ENCODE results near the gene FSTL4.
"Not testable (repeated sequence)": the region's sequence is repeated elsewhere in the genome, so short reads cannot be mapped to it uniquely, and the experiment has no call there.

Gene FSTL4

GRCh38 chr5:133398646-133399101 lies 213.7 kb downstream of the FSTL4 start:
- DNase-seq = no peak

DNA sequence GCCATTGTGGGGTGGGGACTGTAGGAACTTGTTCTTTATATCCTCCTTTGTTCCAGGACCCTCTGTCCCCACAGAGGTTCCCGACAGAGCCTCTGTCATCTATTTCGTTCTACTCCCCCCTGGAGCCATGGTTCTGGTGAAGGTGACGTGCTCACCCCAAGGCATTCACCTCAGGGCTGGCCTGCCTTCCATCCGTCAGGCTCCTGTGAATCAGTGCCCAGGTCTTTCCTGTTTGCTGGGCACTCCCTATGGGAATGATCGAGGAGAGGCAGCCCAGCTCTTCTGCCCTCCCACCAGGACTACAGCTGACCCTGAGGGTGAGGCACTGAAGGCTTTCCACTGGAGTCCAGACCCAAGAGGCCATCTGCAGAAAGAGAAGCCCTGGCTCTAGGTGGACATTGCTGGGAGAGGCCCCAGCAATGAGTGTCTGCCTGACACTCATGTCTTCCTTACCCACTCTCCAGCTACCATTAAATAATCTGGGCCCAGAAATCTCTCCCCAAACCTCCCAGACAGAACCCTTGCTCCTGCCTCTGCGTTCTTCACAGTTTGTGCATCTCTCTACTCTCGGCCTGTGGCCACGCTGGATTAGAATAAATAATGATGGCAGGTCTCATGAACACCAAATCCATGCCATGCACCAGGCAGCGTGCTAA lies 214.2 kb downstream of the FSTL4 start:
- DNase-seq = no peak

DNA sequence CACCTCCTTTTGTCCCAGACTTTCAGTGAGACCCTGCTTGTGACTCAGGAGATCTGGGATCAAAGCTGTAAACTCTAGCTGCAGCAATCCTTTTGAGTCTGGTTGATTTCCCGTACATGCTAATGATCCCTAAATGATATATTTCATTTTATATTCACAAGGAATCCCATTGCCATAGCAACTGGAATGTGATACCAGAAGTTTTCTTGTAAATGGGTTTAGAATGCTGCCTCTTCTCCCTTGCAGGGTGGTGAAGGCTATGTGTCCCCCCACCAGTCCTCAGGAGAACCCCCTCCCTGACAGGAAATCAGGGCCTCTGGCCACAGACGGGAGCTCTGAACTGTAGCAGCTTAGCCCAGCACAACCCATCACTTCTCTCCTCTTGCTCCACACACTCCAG lies 215.0 kb downstream of the FSTL4 start:
- DNase-seq = no peak

DNA sequence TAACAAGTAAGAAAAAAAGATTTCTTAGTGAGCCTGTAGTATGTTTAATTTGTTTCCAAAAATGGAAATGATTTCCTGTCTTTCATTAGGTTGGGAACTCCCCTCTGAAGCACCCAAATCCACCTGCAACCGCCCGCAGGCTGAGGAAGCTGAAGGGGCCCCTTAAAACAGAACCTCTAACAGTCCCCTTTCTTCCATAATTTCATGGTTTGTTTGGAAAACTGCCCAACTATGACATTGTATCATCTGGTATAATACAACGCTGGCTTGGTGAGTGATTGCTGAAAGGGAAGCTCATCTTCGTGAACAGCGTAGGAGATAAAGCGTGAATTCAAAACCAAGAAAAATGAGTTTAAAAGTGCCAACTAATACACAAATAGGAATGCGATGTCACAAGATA lies 215.5 kb downstream of the FSTL4 start:
- no peak for DNase-seq

DNA sequence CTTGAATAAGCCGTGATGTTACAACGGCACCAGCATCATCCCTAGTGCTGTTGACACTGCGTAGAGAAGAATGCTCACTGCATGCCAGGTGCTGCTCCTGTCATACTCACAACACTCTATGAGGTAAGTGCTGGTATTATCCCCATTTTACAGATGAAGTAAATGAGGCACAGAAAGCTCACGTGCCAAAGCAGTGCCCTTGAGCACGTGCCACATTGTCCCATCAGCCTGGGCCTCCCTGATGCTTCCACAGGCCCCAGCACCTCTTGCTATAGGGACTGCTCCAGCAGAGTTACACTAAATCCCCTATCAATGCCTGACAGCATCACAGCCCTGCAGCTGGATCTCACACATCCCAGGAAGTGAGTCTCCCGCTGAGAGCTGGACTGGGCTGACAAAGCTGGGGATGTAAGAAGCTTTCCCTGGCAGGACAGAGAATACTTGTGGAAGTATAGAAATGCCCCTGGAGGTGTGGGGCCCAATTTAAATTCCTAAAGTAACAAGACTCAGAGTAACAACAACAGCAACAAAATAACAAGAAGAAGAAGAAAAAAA lies 216.1 kb downstream of the FSTL4 start:
- no peak for DNase-seq

- DNase-seq = not testable (repeated sequence)
Observed at GRCh38 chr5:133395207-133395606, 217.1 kb downstream of the FSTL4 start.

DNA sequence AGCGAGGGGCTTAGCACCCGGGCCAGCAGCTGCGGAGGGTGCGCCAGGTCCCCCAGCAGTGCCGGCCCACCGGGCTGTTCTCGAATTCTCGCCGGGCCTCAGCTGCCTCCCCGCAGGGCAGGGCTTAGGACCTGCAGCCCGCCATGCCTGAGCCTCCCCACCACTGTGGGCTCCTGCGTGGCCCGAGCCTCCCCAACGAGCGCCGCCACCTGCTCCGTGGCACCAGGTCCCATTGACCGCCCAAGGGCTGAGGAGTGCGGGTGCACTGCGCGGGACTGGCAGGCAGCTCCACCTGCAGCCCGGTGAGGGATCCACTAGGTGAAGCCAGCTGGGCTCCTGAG lies 217.9 kb downstream of the FSTL4 start:
- DNase-seq = not testable (repeated sequence)

DNA sequence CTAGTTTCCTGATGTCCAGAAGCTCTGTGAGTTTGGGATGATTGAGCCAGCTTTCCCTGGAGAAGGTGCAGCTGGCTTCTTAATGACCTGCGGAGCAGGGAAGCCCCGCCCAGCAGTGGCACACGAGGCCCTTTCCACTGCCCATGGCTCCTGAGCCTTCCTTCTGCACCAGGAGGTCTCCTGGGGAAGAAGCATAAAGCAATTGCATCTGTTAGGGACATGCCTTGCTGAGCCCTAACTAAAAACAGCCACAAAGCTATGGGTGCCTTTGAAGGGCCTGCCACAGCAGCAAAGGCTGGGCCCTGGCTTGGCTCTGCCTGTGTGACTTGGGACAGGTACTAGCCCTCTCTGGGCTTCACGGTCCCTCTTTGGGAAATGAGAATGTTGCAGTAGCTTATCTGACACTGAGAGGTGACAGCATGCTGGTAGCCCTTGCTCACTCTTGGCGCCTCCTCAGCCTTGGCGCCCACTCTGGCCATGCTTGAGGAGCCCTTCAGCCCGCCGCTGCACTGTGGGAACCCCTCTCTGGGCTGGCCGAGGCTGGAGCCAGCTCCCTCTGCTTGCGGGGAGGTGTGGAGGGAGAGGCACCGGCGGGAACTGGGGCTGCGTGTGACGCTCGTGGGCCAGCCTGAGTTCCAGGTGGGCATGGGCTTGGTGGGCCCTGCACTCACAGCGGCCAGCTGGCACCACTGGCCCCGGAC lies 218.4 kb downstream of the FSTL4 start:
- no peak for DNase-seq

DNA sequence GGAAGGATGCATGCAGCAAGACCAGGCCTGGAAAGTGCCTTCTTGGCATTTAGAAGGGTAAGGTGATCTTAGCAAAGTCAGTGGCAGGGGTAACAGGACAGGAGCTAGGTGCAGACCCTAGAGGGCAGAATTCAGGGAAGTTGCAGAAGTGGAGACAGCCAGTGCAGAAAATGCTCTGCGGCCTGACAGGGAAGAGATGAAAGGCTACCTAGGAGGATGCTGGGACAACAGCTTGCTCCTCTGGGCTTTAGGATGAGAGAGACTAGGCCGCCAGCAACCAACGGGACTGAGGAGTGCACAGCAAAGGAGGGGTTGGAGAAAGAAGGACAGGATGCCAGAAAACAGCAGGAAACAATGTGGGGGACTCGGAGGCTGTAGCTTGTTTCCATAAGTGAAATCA lies 219.9 kb downstream of the FSTL4 start:
- DNase-seq = no peak

DNA sequence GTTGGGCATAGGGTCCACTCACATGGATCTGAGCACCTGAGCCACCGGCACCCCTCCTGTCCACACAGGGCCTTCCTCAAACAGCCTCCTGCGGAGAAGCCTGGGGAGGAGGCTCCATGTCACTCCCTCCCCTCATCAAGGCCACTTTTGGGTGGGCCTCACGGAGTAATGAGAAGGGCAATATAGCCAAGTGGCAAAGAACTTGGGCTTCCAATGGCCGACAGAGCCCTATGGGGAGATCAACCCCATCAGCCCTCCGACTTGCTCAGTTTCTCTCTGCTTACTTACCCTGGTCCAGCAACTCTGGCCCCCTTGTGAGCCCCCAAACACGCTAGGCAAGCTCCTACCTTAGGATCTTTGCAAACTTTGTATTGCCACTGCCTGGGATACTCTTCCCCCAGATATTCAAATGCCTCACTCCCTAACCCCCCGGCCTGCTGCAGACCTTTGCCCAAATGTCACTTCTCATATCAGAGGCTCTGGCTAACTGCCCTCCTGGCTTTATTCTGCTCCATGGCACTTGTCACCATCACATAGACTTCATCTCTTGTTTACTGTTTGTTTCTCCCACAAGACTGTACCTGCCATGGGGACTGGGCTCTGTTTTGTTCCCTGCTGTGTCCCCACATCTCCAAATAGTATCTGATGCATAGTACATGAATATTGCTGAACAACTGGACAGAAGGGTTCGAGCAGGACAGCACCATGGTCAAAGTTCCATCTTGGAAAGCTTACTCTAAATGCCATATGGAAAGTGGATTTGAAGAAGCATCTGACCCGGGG lies 220.8 kb downstream of the FSTL4 start:
- DNase-seq = no peak

DNA sequence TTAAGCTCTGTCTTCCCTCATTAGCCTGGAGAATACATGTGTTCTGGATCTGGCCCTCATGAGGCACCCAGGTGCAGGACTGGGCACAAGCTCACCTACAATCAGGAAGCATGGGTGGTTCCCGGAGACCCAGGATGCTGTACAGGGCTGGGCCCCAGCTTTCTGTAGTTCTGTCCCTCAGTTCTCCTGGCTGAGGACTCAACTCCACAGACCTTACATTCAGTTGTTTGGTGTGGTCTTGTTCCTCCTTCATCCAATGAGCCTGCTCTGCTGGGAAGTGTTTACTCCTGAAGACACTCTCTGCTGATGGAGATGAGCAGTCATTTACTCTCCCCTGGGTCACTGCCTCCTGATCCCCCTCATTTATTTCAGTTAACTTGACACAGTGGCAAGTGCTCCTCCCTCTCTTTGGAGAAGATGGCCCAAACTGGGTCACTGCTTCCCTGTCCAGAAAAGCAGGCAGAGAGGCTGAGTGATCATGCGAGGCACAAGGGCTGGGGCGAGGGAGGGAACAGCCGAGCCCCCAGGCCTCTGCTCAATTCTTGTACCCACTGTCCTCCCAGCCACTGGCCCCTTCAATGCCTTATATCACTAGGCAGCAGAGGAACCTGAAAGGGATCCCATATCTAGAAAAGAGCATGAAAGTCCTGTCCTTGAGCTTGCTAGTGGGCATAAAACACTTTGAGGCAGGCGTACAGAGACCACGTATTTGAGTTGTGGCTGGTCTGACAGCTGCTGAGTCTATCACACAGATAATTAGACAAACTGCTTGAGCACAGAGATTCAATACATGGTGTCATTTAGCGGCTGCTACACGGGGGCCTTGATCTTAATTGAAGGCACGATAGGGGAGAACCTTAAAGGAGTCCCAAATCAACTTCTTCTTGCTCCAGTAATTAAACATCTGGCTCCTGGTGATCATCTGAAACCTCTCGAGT lies 221.7 kb downstream of the FSTL4 start:
- no peak for DNase-seq

DNA sequence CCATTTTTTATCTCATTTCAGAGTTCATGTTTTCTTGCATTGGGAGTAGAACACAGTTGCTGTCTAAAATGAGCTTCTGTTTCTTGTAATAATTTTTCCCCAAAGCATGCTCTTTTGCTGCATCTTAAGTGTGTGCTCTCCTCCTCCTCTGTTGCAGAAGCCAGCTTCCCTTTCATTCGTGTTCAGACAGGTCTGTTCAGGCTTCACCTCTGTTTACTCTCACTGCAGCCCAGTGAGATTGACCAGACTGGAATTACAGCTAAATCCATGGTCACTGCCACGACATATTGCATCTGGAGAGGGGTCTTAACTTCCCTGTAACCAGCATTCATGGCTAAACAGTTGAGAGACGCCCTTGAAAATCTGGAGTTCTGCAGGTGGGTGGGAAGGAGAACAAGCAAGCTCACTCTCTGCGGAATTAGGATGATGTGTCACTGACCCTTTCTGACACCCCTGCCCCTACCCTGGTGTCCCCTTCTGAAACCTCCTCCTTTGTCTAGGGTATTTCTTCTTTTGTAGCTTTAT lies 223.2 kb downstream of the FSTL4 start:
- no peak for DNase-seq

GRCh38 chr5:133387621-133388020 lies 224.7 kb downstream of the FSTL4 start:
- DNase-seq = no peak

DNA sequence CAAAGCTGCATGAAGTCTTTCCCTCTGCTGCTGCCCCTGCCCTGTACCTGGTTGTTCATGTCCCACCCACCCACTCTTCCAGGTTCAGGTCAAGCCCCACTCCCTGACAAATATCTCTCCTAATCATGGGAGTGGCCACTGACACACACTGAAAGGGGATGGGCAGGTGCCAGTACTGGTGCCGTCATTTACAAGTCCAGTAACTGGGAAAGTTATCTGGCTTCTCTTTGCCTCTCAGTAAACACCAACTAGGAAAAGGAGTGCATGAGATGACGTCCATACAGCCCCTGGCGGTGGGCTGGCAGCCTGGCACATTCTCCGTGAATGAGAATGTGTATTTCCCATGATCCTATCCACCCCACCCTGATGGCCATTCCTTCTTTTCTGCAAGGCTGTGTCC lies 225.2 kb downstream of the FSTL4 start:
- DNase-seq = no peak

GRCh38 chr5:133386662-133387061 lies 225.7 kb downstream of the FSTL4 start:
- DNase-seq = no peak

DNA sequence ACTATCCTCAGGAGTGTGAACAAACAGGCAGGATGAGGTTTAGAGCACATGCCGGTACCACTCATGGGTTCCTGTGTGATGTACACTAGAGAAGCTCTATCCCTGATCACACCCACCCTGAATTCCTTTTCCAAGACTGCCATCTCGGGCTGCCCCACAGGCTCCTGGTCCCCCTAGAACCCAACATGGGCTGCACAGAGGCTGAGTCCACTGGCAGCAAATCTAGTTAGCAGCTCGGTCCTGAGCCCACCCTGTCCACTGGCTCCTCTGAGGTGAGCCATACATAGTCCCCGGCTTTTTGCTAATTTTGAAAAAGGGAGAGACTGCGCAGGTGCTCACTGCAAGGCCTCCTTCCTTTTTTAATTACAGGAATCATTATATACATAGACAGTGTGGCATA lies 227.0 kb downstream of the FSTL4 start:
- no peak for DNase-seq

GRCh38 chr5:133384903-133385302 lies 227.4 kb downstream of the FSTL4 start:
- DNase-seq = no peak

DNA sequence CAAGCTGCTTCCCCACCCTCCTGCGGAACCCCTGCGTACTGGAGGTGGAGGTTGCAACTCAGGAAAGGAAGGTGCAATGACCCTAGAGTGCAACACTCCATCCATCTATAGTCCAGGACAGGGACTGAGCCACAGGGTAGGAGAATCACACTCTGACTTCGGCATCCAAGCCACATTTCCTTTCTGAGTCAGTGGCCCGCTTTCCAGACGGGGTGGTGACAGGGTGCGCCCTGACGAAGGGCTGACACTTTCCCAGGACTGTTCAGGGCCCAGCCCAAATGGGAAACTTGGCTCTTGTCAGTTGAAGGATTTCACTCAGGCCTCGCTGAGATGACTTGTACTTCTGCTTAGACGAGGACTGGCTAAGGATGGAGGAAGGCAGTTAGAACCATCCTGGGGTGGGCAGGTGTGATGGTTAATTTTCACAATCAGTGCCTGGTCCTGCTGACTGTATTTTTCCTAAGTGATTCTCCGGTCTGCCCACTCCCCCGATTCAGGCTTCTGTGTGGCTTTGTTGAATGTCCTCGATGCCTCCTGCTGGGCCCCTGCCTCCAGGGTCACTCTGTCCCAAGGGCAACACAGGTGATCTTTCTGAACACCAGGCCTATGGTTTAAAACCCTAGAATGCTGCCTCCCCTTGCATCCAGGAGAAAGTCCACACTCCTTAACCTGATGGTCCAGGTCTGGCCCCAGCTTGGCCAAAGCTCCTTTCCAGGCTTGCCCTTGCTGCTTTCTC lies 228.1 kb downstream of the FSTL4 start:
- DNase-seq = no peak

GRCh38 chr5:133383580-133383939 lies 228.8 kb downstream of the FSTL4 start:
- no peak for DNase-seq

DNA sequence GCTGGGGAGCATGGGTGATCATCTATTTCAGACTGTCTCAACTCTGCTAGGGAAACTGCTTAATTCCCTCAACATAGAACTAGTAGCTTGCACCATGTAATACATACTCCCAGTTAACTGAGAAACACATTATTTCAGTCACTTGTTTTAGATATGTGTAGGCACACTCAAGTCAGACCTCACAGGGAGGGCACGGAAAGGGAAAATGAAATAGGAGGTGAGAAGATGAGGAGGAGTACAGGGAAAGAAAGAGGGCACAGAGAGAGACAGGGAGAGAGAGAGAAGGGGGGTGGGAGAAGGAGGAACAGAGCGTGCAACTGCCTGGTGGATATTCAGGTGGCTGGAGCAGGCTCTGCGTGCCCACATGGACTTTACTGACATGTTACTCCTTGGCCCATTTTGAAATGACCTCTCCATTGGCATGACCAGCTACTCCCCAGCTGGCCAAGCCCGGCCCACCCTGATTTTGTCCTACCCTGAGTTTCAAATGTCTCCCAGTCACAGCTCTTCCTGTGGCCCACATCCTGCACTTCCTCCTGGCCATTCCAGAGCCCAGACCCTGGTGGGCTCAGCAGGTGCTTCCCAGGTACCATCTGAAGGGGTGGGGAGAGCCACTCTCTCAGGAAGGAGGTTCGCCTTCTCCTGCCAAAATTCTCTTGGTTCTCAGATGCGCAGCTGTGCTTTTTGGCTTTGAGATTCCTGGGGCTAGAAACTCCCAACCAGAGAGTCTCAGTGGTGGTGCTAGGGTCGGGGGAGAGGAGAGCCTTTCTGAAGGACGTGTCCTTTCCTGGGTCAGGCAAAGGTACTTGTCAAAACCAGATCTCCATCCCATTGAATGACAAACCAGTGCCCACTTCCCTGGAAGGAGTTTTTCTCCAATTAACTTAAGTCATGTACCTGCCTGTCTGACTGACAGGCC lies 229.4 kb downstream of the FSTL4 start:
- DNase-seq = no peak
